Activated CD8-positive, alpha-beta memory T cell treated with anti-CD3 and anti-CD28 coated beads, Interleukin-2, amount 50 U/mL, for 24 hours (primary cell): ENCODE data around the gene MYO16.
"Not testable (repeated sequence)": the region's sequence is repeated elsewhere in the genome, so short reads cannot be mapped to it uniquely, and the experiment has no call there.

Experiments
- DNase-seq: peaks from one replicate; pipeline ENCODE4 v3.0.0-alpha.2; 2020; ENCODE audit errors: extremely low read depth

The MYO16 gene

DNA sequence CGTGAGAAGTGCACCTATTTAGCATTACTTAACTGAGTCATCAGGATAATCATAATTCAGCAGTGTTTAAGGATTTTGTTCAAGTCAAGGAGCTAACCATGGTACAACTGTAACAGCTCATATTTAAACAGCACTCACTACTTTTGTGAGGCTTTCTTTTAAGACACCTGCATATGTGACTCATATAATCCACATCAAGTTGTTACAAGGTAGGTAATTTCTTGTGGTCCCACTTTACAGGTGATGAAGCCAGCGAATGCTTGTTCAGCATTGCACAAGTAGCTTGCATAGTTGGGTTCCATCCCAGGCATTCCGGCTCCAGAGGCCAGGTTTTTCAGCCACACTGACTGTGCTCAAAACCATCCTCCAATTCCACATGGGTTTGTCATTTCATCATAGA, 569.2 kb downstream of the MYO16 start:
- DNase-seq: no peak

DNA sequence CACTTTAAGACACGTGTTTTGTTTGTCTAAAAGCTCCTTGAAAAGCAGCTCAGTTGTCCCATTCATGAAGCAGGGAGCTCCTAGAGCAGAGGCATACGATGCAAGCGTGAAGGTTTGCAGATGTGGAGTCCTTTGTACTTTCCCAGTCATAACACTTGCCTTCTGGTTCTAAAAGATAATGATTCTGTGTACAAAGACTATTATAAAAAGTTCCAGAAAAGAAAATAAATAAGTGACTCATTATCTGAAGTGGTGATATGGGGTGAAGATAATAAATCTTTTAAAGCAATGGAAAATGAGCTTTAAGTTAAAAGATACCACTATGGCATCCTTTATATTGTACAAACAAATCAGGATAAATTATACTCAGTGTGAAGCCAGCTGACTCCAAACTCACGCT, 569.9 kb downstream of the MYO16 start:
- DNase-seq: no peak

DNA sequence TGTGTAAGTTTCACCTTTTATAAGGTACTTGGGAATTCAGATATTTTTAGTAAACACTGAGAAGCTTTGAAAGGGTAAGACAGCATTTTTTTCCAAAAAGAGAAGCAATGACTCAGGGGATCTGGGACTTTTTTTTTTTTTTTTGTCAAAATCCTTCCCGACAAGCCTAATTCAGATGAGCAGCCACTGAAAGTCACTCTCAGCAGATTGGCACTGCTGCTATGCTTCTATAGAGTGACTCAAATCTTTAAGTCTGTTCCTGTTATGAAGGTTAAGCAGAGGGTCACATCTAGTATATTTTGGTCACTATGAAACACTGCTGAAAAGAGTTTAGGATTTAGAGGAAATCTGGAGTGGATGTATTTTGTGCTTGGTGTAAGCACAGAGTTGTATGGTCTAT, 571.1 kb downstream of the MYO16 start:
- no peak for DNase-seq

DNA sequence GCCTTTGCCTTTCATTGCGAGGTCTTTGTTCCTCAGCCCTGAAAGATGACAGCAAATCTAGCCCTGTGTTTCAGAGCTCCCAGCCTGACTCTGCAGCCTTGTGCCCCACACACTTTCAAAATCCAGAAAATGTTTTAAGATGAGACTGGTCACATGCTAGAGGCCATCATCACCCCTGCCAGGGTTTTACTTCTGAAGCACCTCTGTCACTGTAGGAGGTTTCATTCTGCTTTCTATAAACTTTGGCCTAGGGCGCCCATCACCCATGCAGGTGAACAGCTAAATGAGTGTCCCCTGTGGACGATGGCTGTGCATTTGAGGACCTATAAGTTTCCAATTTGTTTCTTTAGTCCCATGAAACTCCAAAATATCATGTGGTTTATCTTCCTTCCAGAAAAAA, 574.2 kb downstream of the MYO16 start:
- no peak for DNase-seq

DNA sequence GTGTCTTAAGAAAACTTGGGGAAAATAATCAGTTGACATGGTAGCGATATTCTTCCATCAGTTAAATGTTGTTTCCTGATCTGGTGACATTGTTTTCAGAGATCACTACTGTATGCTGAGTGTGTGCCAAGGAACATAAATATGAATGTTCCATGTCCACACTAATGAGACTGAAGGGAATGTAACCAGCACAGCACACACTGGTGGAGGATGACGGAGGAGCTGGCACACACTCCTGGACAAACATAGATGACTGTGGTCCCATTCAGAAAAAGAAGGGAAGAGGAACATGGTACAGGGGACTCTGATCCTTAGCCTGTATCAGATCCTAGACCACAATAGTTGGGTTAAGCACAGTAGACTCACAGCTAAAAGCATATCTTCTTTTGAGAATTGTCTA, 574.8 kb downstream of the MYO16 start:
- DNase-seq: no peak

DNA sequence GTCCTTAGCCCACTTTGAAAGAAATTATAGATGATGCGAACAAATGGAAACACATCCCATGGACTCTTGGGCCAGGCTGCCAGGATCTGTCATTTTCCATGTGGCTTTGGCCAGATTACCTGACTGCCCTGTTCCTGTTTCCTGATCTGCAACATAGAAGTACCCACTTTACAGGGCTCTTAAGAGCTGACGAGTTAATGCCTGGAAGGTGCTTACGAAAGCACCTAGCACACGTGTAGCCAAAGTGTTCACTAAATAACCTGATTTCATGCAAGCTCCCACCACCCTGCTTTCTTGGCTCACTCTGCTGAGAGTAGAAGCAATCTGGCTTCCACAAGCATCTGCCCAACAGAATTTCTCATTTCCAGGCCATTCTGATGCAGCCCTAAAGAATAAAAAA, 575.2 kb downstream of the MYO16 start:
- no peak for DNase-seq

DNA sequence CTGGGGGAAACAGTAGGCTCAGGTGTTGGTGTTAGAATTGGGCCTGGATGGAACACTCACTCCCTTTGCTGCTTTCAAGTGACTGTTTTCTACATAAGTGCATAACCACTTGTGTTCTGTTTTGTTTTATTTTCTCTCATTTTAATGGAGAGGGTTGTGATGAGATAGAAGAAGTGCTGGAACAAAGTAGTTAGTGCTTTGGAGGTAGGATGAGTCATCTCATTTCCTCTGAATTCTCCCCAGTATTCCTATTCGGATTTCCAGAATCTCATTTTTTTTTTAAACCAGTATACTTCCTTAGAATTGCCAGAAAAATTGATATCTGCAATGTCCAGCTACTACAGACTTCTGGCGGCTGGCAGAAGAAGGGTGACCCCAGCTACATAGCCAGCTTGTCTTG, 575.9 kb downstream of the MYO16 start:
- no peak for DNase-seq

DNA sequence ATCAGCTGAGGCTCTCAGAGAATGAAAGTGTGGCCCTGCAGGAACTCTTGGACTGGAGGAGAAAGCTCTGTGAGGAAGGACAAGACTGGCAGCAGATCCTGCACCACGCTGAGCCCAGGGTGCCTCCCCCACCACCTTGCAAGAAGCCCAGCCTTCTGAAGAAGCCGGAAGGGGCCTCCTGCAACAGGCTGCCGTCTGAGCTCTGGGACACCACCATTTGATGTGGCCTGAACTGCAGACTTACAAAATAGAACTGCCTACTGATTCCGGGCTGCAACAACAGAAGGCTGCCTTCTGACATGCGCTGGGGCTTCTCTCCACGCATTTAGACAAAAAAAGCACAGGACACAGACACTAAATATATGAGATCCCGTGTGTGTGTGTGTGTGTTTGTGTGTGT, 577.2 kb downstream of the MYO16 start:
- DNase-seq: no peak

DNA sequence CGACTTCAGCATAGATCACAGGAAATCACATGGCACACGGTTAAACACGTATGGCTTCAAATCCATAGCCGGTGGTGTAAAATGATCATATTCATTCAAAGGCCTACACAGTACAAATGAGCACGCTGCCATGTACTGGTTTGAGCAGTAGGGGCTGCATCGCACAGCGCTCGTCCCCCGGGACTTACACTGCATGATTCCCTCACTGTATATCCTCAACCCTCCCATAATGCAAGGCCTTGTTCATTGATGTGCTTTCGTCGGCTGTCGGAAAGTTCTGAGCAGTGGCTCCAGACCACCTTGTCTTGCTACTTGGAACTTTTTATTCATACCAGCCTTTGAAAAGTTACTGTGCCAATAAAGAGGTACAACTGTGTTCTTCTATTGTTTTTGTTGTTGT, 578.2 kb downstream of the MYO16 start:
- no peak for DNase-seq

DNA sequence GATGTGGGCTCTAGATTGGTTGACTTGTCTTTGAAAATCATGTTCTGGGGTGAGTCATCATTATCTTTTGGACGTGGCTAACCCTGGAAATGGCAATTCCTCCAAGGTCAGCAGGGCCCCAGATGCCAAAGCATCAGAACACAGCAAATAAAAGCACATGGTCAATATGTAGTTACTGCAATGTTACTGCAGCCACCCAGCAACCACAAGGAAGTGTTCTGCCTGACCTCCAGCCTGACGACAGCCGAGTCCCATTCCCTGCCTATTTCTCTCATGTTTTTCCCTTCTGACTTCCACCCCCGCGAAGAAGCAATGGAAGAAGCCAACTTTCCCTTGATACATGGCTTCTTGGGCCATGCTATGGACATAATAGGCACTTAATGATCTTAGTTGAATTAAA, 579.1 kb downstream of the MYO16 start:
- no peak for DNase-seq

DNA sequence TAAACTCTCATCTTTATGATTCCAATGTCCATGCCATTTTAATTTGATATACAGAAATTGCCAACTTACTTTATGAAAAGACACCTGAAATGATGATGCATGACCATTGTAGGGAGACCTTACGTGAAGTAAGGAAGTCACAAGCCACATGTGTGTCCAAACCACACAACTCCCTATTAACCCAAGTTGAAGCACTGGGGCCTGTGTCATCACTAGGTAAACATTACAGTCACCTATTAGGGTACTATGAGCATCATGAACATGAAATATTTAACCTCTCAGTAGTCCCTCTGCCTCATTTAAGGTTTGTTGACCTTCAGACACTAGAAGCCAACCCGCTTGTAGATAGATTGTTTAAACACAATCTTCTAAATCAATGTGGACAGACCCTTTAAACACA, 580.1 kb downstream of the MYO16 start:
- no peak for DNase-seq

DNA sequence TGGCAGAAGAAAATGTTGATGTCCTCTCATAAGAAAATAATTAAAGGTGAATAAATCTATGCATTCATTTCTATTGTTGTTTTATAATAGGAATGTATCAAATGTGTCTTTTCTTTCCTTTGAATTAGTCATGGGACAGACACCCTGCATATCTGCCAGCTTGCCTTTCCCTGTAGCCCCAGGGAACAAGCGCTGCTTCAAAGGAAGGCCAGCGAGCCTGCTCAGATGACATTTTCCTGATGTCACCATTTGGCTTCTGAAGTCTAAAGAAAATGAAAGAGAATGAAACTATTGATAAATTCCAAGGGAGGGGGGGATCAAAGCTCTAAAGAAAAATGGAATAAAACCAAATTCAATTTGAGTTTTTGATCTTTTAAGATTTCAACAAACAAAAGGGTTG, 582.2 kb downstream of the MYO16 start:
- no peak for DNase-seq

DNA sequence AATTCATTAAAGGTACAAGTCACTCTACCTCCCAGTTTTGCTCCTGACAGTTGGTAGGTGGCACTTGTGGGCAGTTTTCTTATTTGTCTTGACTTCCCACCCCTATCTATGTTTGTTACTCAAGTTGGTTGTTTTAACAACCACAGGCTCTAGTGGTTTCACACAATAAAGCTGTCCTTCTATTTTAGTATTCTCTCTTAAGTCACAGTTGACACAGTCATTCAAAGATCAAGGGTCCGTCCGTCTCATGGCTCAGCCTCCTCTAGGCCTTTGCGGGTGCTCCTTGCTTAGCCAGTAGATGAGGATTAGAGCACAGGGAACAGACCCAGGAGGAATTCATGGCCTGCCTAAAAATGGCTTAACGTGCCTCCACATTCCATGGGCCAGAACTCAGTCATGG, 583.2 kb downstream of the MYO16 start:
- DNase-seq: no peak

DNA sequence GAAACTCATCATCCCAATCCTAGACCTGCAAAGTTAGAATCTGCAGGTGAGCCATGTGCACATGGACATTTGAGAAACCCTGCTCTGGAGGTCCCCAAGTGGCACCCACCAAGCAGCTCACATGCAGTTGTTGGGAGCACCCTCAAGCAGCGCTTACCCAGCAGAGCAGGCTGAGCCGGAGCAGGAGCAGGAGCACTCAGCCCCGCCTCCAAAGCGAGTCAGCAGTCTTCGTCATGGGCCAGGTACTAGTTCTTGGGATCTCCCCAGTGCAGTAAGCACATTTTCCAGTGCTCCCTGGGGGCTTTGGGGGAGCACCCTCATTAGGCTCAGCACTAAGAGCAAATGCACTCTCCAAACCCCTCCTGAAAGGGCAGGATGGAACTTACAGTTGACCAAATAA, 584.3 kb downstream of the MYO16 start:
- DNase-seq: no peak

DNA sequence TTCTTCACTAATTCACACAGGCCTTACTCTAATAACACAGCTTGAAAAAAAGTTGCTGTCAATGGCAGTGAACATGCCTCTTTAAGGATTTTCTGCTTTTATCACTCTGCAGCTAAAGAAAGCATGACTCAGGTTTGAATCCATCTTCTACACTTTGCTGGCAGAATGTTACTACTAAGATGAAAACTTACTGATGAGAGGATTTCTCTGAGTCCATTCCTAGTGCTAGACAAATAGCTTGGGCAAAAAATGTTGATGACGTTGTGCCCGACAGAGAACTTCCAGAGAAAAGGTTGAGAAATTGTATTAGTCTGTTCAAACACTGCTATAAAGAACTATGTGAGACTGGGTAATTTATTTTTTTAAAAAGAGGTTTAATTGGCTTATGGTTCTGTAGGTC, 585.0 kb downstream of the MYO16 start:
- DNase-seq: no peak

DNA sequence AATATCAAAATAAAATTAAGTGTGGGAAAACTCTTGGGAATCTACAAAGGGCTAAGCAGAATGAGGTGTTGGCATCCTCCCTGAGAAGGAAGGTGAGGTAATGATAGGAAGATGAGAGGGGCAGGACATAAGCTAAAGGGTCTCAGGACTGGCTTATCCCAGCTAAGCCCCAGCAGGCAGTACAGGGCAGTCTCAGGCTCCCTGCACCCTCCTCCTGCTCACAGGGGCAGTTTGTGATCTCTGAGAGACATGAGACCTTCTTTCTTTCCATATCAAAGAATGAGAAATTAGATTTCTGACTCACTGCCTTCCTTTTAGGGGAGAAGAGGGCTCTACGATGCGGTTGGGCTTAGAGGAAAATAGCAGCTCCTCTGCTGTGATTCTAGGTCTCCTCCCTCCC, 586.0 kb downstream of the MYO16 start:
- DNase-seq: no peak

DNA sequence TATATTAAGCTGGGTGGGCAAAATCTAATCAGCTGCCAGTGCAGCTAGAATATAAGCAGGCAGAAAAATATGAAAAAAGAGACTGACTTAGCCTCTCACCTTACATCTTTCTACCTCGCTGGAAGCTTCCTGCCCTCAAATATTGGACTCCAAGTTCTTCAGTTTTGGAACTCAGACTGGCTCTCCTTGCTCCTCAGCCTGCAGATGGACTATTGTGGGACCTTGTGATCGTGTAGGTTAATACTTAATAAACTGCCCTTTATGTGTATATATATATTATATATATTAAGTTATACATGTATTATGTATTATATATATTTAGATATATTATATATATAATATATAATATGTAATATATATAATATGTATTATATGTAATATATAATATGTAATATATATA, 588.1 kb downstream of the MYO16 start:
- DNase-seq: not testable (repeated sequence)

DNA sequence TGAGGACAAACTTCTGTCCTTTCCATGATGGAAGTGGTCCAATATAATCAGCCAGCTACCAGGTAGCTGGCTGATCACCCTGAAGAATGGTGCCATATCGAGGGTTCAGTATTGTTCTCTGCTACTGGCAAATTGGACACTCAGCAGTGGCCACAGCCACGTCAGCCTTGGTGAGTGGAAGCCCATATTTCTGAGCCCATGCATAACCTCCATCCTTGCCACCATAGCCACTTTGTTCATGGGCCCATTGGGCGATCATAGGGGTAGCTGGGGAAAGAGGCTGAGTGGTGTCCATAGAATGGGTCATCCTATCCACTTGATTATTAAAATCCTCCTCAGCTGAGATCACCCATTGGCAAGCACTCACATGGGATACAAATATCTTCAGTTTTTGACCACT, 591.2 kb downstream of the MYO16 start:
- no peak for DNase-seq

DNA sequence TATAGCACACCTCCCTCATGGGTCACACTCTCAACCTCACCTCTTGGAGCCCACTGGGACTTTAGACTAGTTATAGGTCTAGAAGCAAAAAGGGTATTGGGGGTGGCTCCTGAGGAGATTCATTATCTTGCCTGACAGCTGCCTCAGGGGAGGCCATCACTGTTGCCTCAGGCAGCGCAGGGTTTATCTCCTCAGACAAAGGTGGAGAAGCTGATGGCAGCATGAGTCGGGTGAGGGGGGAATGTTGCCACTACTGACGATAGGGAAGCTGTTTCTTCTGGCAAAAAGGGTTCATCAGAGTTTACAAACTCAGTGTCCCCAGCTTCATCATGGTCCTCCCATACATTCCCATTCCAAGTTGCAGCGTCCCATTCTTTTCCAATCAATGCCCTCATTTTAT, 594.6 kb downstream of the MYO16 start:
- DNase-seq: no peak

DNA sequence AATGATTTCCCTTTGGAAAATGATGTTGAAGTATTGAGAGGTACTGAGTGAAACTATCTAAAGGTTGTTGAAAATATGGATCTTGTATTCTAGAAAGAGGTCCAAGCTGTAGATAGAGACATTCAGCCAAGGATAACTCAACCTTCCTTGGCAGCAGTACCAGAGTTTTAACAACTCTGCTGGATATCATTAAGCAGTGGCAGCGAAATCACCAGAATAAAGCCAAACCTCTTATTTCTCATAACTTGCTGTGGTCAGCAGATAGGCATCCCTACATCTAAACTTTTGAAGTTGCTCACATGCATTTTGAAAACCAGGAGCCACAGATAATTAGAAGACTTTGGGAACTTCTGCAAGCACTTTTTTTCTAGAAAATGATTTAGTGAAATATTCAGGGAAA, 597.2 kb downstream of the MYO16 start:
- no peak for DNase-seq

DNA sequence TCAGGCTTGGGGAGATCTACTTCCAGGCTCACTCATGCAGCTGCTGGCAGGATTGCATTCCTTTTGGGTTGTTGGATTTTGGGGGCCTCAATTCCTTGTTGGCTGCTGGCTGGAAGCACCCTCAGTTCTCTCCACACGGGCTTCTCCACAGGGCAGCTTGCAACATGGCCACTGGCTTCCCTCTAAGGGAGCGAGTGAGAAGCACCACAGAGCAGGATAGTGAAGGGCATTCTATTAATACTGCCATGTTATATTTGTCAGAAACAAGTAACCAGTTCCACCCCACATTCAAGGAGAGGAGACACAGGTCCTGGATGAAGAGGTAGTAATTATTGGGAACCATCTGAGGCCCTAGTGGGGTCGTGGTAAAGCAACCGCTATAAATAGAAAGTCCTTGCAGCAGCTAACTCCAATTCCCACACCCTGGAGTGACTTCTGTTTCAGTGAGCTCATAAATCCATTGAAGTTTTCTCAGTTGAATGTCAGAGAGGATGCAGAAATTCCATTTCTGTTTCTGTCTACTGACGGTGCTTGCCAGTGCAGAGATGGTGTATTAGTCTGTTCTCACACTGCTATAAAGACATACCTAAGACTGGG, 598.0 kb downstream of the MYO16 start:
- no peak for DNase-seq

DNA sequence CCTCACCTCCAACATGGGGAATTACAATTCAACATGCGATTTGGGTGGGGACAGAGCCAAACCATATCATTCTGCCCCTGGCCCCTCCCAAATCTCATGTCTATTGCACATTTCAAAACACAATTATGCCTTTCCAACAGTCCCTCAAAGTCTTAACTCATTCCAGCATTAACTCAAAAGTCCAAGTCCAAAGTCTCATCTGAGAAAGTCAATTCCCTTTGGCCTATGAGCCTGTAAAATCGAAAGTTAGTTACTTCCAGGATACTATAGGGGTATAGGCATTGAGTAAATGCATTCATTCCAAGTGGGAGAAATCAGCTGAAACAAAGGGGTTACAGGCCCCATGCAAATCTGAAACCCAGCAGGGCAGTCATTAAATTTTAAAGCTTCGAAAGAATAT, 598.8 kb downstream of the MYO16 start:
- DNase-seq: no peak

DNA sequence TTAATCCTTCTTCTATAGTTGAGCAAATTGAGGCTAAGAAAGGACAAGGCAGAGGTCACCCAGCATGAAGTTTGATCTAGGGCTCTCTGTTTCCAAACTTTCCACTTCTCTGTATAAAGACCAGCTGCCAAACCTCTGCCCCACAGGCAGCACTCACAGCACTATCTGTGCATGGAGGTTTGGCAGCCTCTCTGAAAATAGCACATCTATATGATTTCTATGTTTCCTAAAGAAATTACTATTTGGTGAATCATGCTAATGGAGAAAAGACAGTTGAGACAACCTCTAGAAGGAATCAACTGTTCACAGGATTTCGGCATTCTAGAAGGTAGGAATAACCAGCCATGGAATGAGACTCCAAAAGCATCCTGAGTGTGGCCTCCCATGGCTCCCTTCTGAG, 602.5 kb downstream of the MYO16 start:
- DNase-seq: no peak

DNA sequence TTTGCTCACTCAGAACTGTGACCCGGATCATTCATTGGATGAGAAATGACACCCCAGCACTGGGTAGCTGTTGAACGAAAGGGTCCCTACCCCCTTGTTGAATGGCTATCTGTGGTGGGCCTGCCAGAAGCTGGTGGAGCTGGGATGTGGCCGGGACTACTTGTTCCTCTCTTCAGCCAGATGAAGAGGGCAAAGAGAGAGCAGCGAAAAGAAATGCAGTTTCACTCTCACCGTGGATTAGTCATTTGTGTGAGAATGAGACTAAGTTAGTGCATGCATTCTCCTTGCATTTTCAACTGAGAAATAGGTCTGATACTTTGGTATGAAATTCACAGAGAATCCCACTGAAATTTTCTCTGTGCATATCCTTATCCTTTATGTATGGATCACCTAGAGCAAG, 603.9 kb downstream of the MYO16 start:
- no peak for DNase-seq

DNA sequence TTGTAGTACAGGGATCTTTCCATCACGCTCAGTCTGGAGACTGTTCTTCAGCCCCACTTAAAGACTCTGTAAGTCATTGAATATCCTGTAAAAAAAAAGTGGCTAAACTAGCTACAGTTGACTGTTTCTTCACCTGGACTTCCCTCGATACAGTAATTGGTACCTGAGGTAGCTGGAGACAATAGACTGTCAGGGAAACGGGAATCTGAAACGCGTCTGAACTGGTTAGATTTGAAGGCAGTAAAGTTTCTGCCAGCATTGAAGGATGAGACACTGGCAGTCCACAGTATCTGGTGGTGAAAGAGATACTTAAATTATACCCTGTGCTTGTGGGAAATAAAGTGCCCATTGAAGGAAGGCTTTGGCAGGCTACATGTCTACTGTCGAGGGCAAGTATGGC, 606.5 kb downstream of the MYO16 start:
- no peak for DNase-seq
